SK-N-DZ (cell line): ENCODE data around the gene ENOPH1.
A peak's percentile ranks its signal among the peaks of the same experiment; 100 is the strongest.
"Not testable (repeated sequence)": the region's sequence is repeated elsewhere in the genome, so short reads cannot be mapped to it uniquely, and the experiment has no call there.

Experiments used
- DNase-seq: peaks from one replicate; pipeline ENCODE4 v3.0.0-alpha.2; 2015; ENCODE audit warnings: low spot score

Gene ENOPH1

GRCh38 chr4:82469791-82470345, 39.5 kb downstream of the ENOPH1 start:
- DNase-seq, result no peak

GRCh38 chr4:82473080-82473479, 42.7 kb downstream of the ENOPH1 start:
- not testable (repeated sequence) for DNase-seq

- no peak for DNase-seq
Measured at GRCh38 chr4:82473621-82474164, 43.3 kb downstream of the ENOPH1 start.

- DNase-seq, result not testable (repeated sequence)
Measured at GRCh38 chr4:82475931-82476330, 45.5 kb downstream of the ENOPH1 start.

GRCh38 chr4:82477469-82477868, 47.1 kb downstream of the ENOPH1 start:
- DNase-seq, result not testable (repeated sequence)

GRCh38 chr4:82479562-82479961, 49.2 kb downstream of the ENOPH1 start:
- no peak for DNase-seq

- no peak for DNase-seq
Measured at GRCh38 chr4:82480771-82481505, 50.5 kb downstream of the ENOPH1 start.

- no peak for DNase-seq
Measured at GRCh38 chr4:82481506-82481840, 51.1 kb downstream of the ENOPH1 start.

GRCh38 chr4:82482387-82482786, 52.0 kb downstream of the ENOPH1 start:
- no peak for DNase-seq

GRCh38 chr4:82484996-82485783, 54.8 kb downstream of the ENOPH1 start:
- DNase-seq, result no peak

GRCh38 chr4:82489076-82489475, 58.7 kb downstream of the ENOPH1 start:
- no peak for DNase-seq

GRCh38 chr4:82489987-82490386, 59.6 kb downstream of the ENOPH1 start:
- no peak for DNase-seq

GRCh38 chr4:82491251-82491960, 61.0 kb downstream of the ENOPH1 start:
- DNase-seq, result peak; percentile 24

GRCh38 chr4:82493721-82494425, 63.5 kb downstream of the ENOPH1 start:
- DNase-seq, result no peak

- no peak for DNase-seq
Measured at GRCh38 chr4:82495666-82496065, 65.3 kb downstream of the ENOPH1 start.

- no peak for DNase-seq
Measured at GRCh38 chr4:82496349-82496748, 66.0 kb downstream of the ENOPH1 start.

GRCh38 chr4:82499738-82500434, 69.5 kb downstream of the ENOPH1 start:
- no peak for DNase-seq

- DNase-seq, result no peak
Measured at GRCh38 chr4:82500435-82501153, 70.2 kb downstream of the ENOPH1 start.

- no peak for DNase-seq
Measured at GRCh38 chr4:82501154-82501442, 70.7 kb downstream of the ENOPH1 start.

GRCh38 chr4:82508011-82508410, 77.6 kb downstream of the ENOPH1 start:
- no peak for DNase-seq
